ENCODE results near the gene COL9A3. TPM values are rescaled to one million over a fixed set of nuclear protein-coding genes. Genes with fewer than 3 reads are reported as not detected.

Gene COL9A3
- total RNA-seq, 1 experiment from 2014 or later, result 136 TPM

DNA sequence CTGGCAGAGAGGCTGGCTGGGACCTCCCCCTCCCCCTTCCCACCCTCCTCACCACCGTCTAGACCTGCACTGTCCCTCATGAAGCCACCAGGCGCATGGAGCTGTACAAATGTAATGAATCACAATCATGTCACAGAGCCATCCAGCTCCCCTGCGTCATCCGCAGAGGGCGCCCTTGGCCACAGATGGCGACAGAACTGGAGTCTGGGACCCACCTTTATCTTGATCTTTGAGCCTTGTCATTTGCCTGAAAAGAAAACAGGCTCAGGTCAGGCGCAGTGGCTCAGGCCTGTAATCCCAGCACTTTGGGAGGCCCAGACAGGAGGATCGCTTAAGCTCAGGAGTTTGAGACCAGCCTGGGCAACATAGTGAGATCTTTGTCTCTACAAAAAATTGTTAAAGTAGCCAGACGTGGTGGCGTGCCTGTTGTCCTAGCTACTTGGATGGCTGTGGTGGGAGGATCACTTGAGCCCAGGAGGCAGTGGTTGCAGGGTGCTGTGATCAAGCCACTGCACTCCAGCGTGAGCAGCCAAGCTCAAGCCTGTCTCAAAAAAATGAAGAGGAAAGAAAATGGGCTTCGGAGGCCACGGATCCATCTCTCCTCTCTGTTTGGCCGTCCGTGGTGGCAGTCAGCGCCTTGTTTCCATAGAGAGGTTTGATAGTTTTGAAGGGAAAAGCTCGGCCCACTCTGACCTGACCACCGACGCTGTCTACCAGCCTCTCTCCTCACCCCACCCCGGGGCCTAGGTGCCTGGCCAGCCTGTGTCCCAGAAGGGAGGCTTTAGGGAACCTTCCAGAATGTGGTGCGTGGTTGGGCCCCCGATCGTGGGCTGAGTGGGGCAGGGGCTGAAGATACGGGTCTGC lies 6.2 kb downstream of the COL9A3 start (continued):
- TF ChIP-seq, protein P1, sequence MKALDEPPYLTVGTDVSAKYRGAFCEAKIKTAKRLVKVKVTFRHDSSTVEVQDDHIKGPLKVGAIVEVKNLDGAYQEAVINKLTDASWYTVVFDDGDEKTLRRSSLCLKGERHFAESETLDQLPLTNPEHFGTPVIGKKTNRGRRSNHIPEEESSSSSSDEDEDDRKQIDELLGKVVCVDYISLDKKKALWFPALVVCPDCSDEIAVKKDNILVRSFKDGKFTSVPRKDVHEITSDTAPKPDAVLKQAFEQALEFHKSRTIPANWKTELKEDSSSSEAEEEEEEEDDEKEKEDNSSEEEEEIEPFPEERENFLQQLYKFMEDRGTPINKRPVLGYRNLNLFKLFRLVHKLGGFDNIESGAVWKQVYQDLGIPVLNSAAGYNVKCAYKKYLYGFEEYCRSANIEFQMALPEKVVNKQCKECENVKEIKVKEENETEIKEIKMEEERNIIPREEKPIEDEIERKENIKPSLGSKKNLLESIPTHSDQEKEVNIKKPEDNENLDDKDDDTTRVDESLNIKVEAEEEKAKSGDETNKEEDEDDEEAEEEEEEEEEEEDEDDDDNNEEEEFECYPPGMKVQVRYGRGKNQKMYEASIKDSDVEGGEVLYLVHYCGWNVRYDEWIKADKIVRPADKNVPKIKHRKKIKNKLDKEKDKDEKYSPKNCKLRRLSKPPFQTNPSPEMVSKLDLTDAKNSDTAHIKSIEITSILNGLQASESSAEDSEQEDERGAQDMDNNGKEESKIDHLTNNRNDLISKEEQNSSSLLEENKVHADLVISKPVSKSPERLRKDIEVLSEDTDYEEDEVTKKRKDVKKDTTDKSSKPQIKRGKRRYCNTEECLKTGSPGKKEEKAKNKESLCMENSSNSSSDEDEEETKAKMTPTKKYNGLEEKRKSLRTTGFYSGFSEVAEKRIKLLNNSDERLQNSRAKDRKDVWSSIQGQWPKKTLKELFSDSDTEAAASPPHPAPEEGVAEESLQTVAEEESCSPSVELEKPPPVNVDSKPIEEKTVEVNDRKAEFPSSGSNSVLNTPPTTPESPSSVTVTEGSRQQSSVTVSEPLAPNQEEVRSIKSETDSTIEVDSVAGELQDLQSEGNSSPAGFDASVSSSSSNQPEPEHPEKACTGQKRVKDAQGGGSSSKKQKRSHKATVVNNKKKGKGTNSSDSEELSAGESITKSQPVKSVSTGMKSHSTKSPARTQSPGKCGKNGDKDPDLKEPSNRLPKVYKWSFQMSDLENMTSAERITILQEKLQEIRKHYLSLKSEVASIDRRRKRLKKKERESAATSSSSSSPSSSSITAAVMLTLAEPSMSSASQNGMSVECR (CRISPR knock-in tag; IDR thresholded peaks at IDR 0.05; ENCODE audit: borderline replicate concordance), result no peak
- TF ChIP-seq ZBTB21 (CRISPR knock-in tag; IDR thresholded peaks at IDR 0.05; ENCODE audit: borderline replicate concordance) (no peak), RORB (CRISPR knock-in tag; IDR thresholded peaks at IDR 0.05) (no peak), NFATC4 (CRISPR knock-in tag; IDR thresholded peaks at IDR 0.05) (no peak), CREB1 (CRISPR knock-in tag; IDR thresholded peaks at IDR 0.05) (no peak), GRHL2 (CRISPR knock-in tag; IDR thresholded peaks at IDR 0.05; ENCODE audit: insufficient replicate concordance, severe bottlenecking) (no peak), CBFB (CRISPR knock-in tag; IDR thresholded peaks at IDR 0.05; ENCODE audit: low read depth) (no peak)
- TF ChIP-seq, protein P2, sequence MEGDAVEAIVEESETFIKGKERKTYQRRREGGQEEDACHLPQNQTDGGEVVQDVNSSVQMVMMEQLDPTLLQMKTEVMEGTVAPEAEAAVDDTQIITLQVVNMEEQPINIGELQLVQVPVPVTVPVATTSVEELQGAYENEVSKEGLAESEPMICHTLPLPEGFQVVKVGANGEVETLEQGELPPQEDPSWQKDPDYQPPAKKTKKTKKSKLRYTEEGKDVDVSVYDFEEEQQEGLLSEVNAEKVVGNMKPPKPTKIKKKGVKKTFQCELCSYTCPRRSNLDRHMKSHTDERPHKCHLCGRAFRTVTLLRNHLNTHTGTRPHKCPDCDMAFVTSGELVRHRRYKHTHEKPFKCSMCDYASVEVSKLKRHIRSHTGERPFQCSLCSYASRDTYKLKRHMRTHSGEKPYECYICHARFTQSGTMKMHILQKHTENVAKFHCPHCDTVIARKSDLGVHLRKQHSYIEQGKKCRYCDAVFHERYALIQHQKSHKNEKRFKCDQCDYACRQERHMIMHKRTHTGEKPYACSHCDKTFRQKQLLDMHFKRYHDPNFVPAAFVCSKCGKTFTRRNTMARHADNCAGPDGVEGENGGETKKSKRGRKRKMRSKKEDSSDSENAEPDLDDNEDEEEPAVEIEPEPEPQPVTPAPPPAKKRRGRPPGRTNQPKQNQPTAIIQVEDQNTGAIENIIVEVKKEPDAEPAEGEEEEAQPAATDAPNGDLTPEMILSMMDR (IDR thresholded peaks at IDR 0.05), result peak; percentile 27; the same call in 1 of the 2 replicates
- TF ChIP-seq, protein P3, sequence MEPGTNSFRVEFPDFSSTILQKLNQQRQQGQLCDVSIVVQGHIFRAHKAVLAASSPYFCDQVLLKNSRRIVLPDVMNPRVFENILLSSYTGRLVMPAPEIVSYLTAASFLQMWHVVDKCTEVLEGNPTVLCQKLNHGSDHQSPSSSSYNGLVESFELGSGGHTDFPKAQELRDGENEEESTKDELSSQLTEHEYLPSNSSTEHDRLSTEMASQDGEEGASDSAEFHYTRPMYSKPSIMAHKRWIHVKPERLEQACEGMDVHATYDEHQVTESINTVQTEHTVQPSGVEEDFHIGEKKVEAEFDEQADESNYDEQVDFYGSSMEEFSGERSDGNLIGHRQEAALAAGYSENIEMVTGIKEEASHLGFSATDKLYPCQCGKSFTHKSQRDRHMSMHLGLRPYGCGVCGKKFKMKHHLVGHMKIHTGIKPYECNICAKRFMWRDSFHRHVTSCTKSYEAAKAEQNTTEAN (CRISPR knock-in tag; IDR thresholded peaks at IDR 0.05), result no peak
- TF ChIP-seq, protein P4, sequence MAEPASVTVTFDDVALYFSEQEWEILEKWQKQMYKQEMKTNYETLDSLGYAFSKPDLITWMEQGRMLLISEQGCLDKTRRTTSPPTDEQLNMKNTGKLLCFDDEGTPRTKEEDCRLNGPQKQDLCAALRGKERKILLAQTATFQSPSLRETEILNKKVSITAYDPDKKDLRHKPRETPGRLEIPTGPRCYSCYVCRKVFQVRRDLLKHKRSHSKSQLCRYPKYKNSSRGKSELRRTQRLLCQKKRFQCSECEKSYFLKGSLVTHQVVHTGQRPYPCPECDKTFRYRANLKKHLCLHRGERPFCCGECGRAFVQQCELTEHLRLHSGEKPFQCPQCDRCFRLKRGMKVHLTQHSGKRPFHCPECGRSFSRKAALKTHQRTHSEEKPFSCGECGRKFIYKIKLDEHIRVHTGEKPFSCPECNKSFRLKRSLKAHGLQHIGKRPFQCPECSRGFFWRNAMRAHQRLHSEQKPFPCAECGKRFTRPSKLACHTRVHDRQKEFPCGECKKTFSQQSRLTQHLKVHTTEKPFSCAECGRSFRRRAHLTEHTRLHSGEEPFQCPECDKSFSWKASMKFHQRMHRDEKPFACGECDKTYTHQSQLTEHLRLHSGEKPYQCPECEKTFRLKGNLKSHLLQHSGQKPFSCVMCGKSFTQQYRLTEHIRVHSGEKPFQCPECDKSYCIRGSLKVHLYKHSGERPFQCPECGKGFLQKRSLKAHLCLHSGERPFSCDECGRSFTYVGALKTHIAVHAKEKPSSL (CRISPR knock-in tag; conservative IDR thresholded peaks at IDR 0.05), result no peak
- TF ChIP-seq, protein P5, sequence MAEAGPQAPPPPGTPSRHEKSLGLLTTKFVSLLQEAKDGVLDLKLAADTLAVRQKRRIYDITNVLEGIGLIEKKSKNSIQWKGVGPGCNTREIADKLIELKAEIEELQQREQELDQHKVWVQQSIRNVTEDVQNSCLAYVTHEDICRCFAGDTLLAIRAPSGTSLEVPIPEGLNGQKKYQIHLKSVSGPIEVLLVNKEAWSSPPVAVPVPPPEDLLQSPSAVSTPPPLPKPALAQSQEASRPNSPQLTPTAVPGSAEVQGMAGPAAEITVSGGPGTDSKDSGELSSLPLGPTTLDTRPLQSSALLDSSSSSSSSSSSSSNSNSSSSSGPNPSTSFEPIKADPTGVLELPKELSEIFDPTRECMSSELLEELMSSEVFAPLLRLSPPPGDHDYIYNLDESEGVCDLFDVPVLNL (CRISPR knock-in tag; IDR thresholded peaks at IDR 0.05; ENCODE audit: borderline replicate concordance, low read depth), result no peak
- TF ChIP-seq, protein P6, sequence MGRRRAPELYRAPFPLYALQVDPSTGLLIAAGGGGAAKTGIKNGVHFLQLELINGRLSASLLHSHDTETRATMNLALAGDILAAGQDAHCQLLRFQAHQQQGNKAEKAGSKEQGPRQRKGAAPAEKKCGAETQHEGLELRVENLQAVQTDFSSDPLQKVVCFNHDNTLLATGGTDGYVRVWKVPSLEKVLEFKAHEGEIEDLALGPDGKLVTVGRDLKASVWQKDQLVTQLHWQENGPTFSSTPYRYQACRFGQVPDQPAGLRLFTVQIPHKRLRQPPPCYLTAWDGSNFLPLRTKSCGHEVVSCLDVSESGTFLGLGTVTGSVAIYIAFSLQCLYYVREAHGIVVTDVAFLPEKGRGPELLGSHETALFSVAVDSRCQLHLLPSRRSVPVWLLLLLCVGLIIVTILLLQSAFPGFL (CRISPR knock-in tag; IDR thresholded peaks at IDR 0.05; ENCODE audit: borderline replicate concordance), result no peak
- TF ChIP-seq, protein P7, sequence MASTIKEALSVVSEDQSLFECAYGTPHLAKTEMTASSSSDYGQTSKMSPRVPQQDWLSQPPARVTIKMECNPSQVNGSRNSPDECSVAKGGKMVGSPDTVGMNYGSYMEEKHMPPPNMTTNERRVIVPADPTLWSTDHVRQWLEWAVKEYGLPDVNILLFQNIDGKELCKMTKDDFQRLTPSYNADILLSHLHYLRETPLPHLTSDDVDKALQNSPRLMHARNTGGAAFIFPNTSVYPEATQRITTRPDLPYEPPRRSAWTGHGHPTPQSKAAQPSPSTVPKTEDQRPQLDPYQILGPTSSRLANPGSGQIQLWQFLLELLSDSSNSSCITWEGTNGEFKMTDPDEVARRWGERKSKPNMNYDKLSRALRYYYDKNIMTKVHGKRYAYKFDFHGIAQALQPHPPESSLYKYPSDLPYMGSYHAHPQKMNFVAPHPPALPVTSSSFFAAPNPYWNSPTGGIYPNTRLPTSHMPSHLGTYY (CRISPR knock-in tag; IDR thresholded peaks at IDR 0.05), result no peak
- TF ChIP-seq, protein P8, sequence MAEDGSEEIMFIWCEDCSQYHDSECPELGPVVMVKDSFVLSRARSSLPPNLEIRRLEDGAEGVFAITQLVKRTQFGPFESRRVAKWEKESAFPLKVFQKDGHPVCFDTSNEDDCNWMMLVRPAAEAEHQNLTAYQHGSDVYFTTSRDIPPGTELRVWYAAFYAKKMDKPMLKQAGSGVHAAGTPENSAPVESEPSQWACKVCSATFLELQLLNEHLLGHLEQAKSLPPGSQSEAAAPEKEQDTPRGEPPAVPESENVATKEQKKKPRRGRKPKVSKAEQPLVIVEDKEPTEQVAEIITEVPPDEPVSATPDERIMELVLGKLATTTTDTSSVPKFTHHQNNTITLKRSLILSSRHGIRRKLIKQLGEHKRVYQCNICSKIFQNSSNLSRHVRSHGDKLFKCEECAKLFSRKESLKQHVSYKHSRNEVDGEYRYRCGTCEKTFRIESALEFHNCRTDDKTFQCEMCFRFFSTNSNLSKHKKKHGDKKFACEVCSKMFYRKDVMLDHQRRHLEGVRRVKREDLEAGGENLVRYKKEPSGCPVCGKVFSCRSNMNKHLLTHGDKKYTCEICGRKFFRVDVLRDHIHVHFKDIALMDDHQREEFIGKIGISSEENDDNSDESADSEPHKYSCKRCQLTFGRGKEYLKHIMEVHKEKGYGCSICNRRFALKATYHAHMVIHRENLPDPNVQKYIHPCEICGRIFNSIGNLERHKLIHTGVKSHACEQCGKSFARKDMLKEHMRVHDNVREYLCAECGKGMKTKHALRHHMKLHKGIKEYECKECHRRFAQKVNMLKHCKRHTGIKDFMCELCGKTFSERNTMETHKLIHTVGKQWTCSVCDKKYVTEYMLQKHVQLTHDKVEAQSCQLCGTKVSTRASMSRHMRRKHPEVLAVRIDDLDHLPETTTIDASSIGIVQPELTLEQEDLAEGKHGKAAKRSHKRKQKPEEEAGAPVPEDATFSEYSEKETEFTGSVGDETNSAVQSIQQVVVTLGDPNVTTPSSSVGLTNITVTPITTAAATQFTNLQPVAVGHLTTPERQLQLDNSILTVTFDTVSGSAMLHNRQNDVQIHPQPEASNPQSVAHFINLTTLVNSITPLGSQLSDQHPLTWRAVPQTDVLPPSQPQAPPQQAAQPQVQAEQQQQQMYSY (CRISPR knock-in tag; IDR thresholded peaks at IDR 0.05), result no peak

Measured in WTC11 (cell line).